Neural cell (in vitro differentiated cells): Measurements from ENCODE around the gene FRMD4A. TPM values are rescaled to one million over a fixed set of nuclear protein-coding genes. Genes with fewer than 3 reads are reported as not detected.

Source experiments
- H2AFZ ChIP-seq: fragments of 200-600, 300-800 bp; sonication (generic), shearing (Covaris generic); 2 replicates; pipeline ENCODE4 v1.6.0; 2014; ENCODE audit warnings: low read depth, mild to moderate bottlenecking, antibody characterized with exemption, low read length, moderate library complexity
- H3F3A ChIP-seq: fragments of 200-600 bp; shearing (Covaris generic); 2 replicates; pipeline ENCODE4 v1.6.1; 2016; ENCODE audit warnings: mild to moderate bottlenecking, moderate library complexity, mixed read lengths, antibody characterized with exemption, low read length; ENCODE audit not compliant: insufficient read depth, poor library complexity, severe bottlenecking
- H3K27ac ChIP-seq: fragments of 200-600, 300-800 bp; sonication (generic), shearing (Covaris generic); 2 replicates; pipeline ENCODE4 v1.5.1; 2014; ENCODE audit warnings: mild to moderate bottlenecking, low read length, moderate library complexity
- H3K27me3 ChIP-seq: fragments of 300-800, 200-600 bp; sonication (generic), shearing (Covaris generic); 2 replicates; pipeline ENCODE4 v1.6.0; 2014; ENCODE audit warnings: mild to moderate bottlenecking, low read depth, low read length, moderate library complexity; ENCODE audit not compliant: insufficient read depth
- H3K36me3 ChIP-seq: fragments of 300-800, 200-600 bp; sonication (generic), shearing (Covaris generic); 2 replicates; pipeline ENCODE4 v1.5.1; 2014; ENCODE audit warnings: mild to moderate bottlenecking, antibody characterized with exemption, low read length, moderate library complexity; ENCODE audit not compliant: insufficient read depth
- H3K4me2 ChIP-seq: fragments of 300-800, 200-600 bp; sonication (generic), shearing (Covaris generic); 2 replicates; pipeline ENCODE4 v1.6.0; 2014; ENCODE audit warnings: mild to moderate bottlenecking, low read length
- H3K4me3 ChIP-seq: fragments of 300-800, 200-600 bp; sonication (generic), shearing (Covaris generic); 2 replicates; pipeline ENCODE4 v1.5.1; 2014; ENCODE audit warnings: mild to moderate bottlenecking, low read length, moderate library complexity
- H3K79me2 ChIP-seq: fragments of 200-600 bp; shearing (Covaris generic); replicated peaks from 2 replicates; pipeline ENCODE4 v1.6.0; 2014; ENCODE audit warnings: mild to moderate bottlenecking, low read length, moderate library complexity; ENCODE audit not compliant: insufficient read depth
- H3K9ac ChIP-seq: fragments of 300-800, 200-600 bp; sonication (generic), shearing (Covaris generic); 2 replicates; pipeline ENCODE4 v1.6.1; 2016; ENCODE audit warnings: mild to moderate bottlenecking, low read length, mixed read lengths
- H3K9me2 ChIP-seq: fragments of 200-600 bp; shearing (Covaris generic); 2 replicates; pipeline ENCODE4 v1.6.1; 2016; ENCODE audit warnings: mild to moderate bottlenecking, low read length, mixed read lengths; ENCODE audit not compliant: insufficient read depth
- H3K9me3 ChIP-seq: fragments of 200-600, 300-800 bp; sonication (generic), shearing (Covaris generic); 2 replicates; pipeline ENCODE4 v1.6.1; 2016; ENCODE audit warnings: mild to moderate bottlenecking, mixed run types, low read length, moderate library complexity, mixed read lengths
- H4K20me1 ChIP-seq: fragments of 200-600 bp; shearing (Covaris generic); 2 replicates; pipeline ENCODE4 v1.6.1; 2016; ENCODE audit warnings: mild to moderate bottlenecking, mixed run types; ENCODE audit not compliant: insufficient read depth
- CTCF ChIP-seq: fragments of 450-650 bp; IDR thresholded peaks from 2 replicates; pipeline ENCODE4 v1.5.1; 2014; ENCODE audit warnings: antibody characterized with exemption, mild to moderate bottlenecking, moderate library complexity; ENCODE audit not compliant: poor library complexity, severe bottlenecking
- EP300 ChIP-seq: fragments of 450-650 bp; conservative IDR thresholded peaks from 2 replicates; pipeline ENCODE4 v1.6.1; 2014; ENCODE audit warnings: antibody characterized with exemption, mild to moderate bottlenecking, moderate library complexity; ENCODE audit not compliant: poor library complexity, severe bottlenecking
- EZH2 ChIP-seq: fragments of 200-600, 300-800 bp; shearing (Covaris generic), sonication (generic); IDR thresholded peaks from 2 replicates; pipeline ENCODE4 v1.6.1; 2014; ENCODE audit warnings: antibody characterized with exemption, low read length, borderline replicate concordance, mild to moderate bottlenecking; ENCODE audit not compliant: insufficient read depth, poor library complexity, severe bottlenecking
- MXI1 ChIP-seq: fragments of 450-650 bp; conservative IDR thresholded peaks from 2 replicates; pipeline ENCODE4 v1.6.1; 2014; ENCODE audit warnings: antibody characterized with exemption, mild to moderate bottlenecking; ENCODE audit not compliant: poor library complexity, severe bottlenecking
- POLR2AphosphoS5 ChIP-seq: IDR thresholded peaks from 2 replicates; pipeline ENCODE4 v1.6.1; 2012
- RAD21 ChIP-seq: fragments of 450-650 bp; conservative IDR thresholded peaks from 2 replicates; pipeline ENCODE4 v1.6.1; 2014; ENCODE audit warnings: antibody characterized with exemption, mild to moderate bottlenecking, moderate library complexity
- REST ChIP-seq: IDR thresholded peaks from 2 replicates; pipeline ENCODE4 v1.6.1; 2012; ENCODE audit warnings: borderline replicate concordance
- SMC3 ChIP-seq: fragments of 450-650 bp; conservative IDR thresholded peaks from 2 replicates; pipeline ENCODE4 v1.6.1; 2014; ENCODE audit warnings: antibody characterized with exemption, mild to moderate bottlenecking, moderate library complexity; ENCODE audit not compliant: poor library complexity
- TAF1 ChIP-seq: IDR thresholded peaks from 2 replicates; pipeline ENCODE4 v1.6.1; 2012; ENCODE audit warnings: low read depth
- polyA plus RNA-seq: library from polyadenylated mRNA; depleted of rRNA; stranded (reverse); fragments of >200 nt; gene quantifications from 2 replicates; pipeline ENCODE4 v1.2.3, GENCODE V29; 2014

The FRMD4A gene
- polyA plus RNA-seq, 1 donor from 2014 or later = 36.5 TPM

GRCh38 chr10:14120812-14121211, 209.9 kb downstream of the FRMD4A start:
- Histone ChIP-seq H3K9me3 (no peaks in the 10 kb centered on the region), H3K27ac (no peak overlapping the region), H3K27me3 (no peaks in the 10 kb centered on the region), H4K20me1 (no peaks in the 10 kb centered on the region), H3F3A (no peaks in the 10 kb centered on the region), H3K79me2 (no peaks in the 10 kb centered on the region), H2AFZ (no peak overlapping the region), H3K9ac (no peak overlapping the region), H3K36me3 (no peaks in the 10 kb centered on the region), H3K4me2 (no peak overlapping the region), H3K9me2 (no peaks in the 10 kb centered on the region), H3K4me3 (no peak overlapping the region)
- TF ChIP-seq TAF1 (no peak), REST (no peak), EZH2 (no peak), POLR2AphosphoS5 (no peak), CTCF (no peak), SMC3 (no peak), MXI1 (no peak), EP300 (no peak), RAD21 (no peak)

- Histone ChIP-seq H3K27me3 (no peaks in the 10 kb centered on the region), H3K9ac (no peak overlapping the region), H3K4me3 (no peak overlapping the region), H3K9me2 (no peaks in the 10 kb centered on the region), H3K36me3 (no peaks in the 10 kb centered on the region), H3K4me2 (no peak overlapping the region), H3F3A (no peaks in the 10 kb centered on the region), H4K20me1 (no peaks in the 10 kb centered on the region), H3K9me3 (no peaks in the 10 kb centered on the region), H3K27ac (no peak overlapping the region), H3K79me2 (no peaks in the 10 kb centered on the region), H2AFZ (no peak overlapping the region)
- TF ChIP-seq SMC3 (no peak), TAF1 (no peak), REST (no peak), POLR2AphosphoS5 (no peak), EP300 (no peak)
These were observed 211.8 kb downstream of the FRMD4A start for GRCh38 chr10:14118953-14119352.
